GM12801 (cell line): ENCODE measurements around the gene MAPKBP1.

Source experiments
- CTCF ChIP-seq: IDR thresholded peaks from one replicate; pipeline ENCODE4 v1.5.1; 2011; ENCODE audit warnings: control low read depth; ENCODE audit not compliant: insufficient read length; ENCODE audit errors: extremely low read depth

The MAPKBP1 gene

GRCh38 chr15:41868321-41868720, 94.0 kb downstream of the MAPKBP1 start:
- no peak for TF ChIP-seq CTCF

- TF ChIP-seq CTCF: no peak
Observed at GRCh38 chr15:41869770-41870688, 95.7 kb downstream of the MAPKBP1 start.

GRCh38 chr15:41870689-41871081, 96.4 kb downstream of the MAPKBP1 start:
- TF ChIP-seq CTCF: no peak

DNA sequence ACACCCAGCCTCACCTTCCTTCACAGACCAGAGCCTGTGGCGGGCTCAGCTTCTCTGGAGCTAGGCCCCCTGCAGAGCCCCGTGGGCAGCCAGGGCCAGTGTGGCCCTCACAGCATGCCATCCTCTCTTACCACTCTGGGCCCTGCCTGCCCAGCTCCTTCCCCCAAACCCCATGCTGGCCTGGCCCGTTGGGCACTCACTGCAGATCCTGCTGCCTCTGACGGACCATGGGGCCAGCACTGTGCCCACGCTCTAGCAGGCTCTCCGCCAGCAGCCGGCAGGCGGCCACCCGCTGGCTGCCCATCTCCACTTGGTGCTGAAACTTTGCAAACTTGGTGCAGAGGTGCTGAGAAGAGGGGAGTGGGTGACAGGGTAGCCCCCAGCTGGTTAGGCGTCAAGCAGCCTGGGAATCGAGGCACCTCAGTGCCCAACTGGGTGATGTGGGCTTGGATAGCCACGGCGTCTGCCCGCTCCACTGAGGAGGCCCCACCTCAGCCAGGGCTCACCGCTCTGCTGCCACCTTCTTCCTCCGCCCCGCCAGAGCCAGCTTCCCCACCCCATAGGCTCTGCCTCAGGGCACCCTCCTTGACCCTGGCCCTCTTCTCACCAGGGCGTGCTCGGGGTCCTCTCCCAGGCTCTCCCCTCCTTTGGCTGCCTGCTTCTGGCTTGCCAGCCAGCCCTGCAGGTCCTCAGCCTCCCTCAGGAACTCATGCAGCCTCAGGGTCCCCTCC, 97.1 kb downstream of the MAPKBP1 start:
- TF ChIP-seq CTCF: no peak

DNA sequence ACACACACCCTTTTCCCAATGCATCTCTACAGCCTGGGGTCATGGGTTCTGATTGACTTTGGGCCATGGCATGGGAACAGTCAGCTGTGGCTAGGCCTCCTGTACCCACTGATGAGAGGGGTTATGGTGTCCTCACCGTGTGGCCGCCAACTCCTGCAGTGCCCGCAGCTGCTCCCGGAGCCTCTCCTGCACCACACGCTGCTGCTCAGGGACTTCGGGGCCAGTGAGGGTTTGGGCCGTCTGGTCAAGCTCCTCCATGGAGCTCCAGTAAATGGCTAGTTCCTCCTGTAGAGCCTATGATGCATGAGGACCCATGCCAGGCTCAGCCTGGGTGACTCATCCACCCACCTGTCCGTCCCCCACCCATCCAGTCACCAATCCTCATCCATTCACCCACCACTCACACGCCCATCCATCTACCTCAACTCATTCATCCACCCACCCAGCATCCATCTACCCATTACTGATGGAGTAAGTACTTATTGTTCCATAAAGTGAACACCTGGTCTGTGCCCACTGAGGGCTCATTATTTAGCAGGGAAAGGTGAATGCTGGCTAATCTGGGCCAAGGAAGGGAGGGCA, 98.0 kb downstream of the MAPKBP1 start:
- TF ChIP-seq CTCF: no peak

DNA sequence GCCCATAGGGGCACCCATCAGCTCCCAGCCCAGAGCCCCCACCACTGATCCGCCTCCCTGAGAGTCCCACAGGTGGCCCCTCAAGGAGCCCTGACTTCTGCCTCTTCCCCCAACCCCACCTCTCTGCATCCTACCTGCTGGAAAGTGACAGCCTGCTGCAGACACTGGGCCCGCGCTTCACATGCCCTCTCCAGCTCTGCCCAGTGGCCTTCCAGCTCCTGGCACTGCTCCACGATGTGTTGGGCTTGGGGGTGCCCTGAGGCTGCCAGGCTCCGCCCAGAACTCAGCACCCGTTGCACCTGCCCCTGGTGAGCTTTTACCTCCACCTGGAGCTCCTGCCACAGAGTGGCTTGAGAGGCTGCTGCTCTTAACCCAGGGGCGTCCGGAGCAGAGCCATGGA, 99.4 kb downstream of the MAPKBP1 start:
- no peak for TF ChIP-seq CTCF

- no peak for TF ChIP-seq CTCF
Observed at GRCh38 chr15:41874736-41875135, 100.5 kb downstream of the MAPKBP1 start.
